IPS DF 19.7 (cell line): ENCODE results near the gene PNMA6E.

Experiments used
- DNase-seq: peaks from one replicate; pipeline ENCODE4 v3.0.0-alpha.2; 2013; ENCODE audit warnings: low read depth, low spot score

Gene PNMA6E

DNA sequence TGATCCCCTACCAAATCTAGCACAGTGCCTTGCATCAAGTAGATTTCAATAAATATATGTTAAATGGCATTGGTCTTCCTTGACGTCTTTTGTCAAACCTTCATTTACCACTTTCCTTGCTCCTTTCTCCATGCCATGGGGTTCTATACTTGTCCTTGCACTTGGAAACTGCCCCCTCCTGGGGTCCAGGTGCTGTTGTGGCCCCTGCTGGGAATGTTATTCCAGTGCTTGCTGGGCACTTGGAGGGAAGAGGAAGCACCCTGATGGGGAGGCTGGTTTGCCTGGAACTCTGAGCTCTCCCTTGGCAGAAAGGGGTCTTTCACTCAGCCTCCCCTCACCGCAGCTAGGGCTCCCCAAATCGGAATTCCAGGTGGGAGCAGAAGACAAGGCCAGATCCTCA, 48.3 kb downstream of the PNMA6E start:
- DNase-seq, result no peak

- DNase-seq, result no peak
Measured at GRCh38 chrX:153351981-153352380, 49.2 kb downstream of the PNMA6E start.

- no peak for DNase-seq
Measured at GRCh38 chrX:153349952-153350351, 51.2 kb downstream of the PNMA6E start.

GRCh38 chrX:153348421-153348820, 52.7 kb downstream of the PNMA6E start:
- DNase-seq, result no peak

- DNase-seq, result no peak
Measured at GRCh38 chrX:153347530-153347929, 53.6 kb downstream of the PNMA6E start.
